WERI-Rb-1 (cell line): ENCODE data around the gene SNIP1.

Experiments used
- DNase-seq: peaks from one replicate; pipeline ENCODE4 v3.0.0-alpha.2; 2020
- H3K27ac ChIP-seq: fragments of 250-450 bp; sonication (Bioruptor Pico); 2 replicates; pipeline ENCODE4 v1.5.1; 2020; ENCODE audit warnings: mild to moderate bottlenecking, moderate library complexity
- H3K27me3 ChIP-seq: fragments of 250-450 bp; sonication (Bioruptor Pico); 2 replicates; pipeline ENCODE4 v1.5.1; 2021; ENCODE audit warnings: mild to moderate bottlenecking, low read depth, moderate library complexity; ENCODE audit not compliant: insufficient read depth, severe bottlenecking
- H3K36me3 ChIP-seq: fragments of 250-450 bp; sonication (Bioruptor Pico); 2 replicates; pipeline ENCODE4 v1.5.1; 2020; ENCODE audit warnings: mild to moderate bottlenecking, moderate library complexity
- H3K4me3 ChIP-seq: 2 replicates; pipeline ENCODE4 v1.5.1; 2011; ENCODE audit warnings: low read depth, mild to moderate bottlenecking, control low read depth, low read length
- H3K9me3 ChIP-seq: fragments of 250-450 bp; sonication (Bioruptor Pico); 2 replicates; pipeline ENCODE4 v1.5.1; 2021; ENCODE audit warnings: mild to moderate bottlenecking, moderate library complexity; ENCODE audit not compliant: severe bottlenecking
- TF ChIP-seq, protein P1 (sequence below): IDR thresholded peaks from 2 replicates; pipeline ENCODE4 v1.5.1; 2011; ENCODE audit warnings: low read depth, mild to moderate bottlenecking, control low read depth, inconsistent platforms, low read length

The SNIP1 gene

DNA sequence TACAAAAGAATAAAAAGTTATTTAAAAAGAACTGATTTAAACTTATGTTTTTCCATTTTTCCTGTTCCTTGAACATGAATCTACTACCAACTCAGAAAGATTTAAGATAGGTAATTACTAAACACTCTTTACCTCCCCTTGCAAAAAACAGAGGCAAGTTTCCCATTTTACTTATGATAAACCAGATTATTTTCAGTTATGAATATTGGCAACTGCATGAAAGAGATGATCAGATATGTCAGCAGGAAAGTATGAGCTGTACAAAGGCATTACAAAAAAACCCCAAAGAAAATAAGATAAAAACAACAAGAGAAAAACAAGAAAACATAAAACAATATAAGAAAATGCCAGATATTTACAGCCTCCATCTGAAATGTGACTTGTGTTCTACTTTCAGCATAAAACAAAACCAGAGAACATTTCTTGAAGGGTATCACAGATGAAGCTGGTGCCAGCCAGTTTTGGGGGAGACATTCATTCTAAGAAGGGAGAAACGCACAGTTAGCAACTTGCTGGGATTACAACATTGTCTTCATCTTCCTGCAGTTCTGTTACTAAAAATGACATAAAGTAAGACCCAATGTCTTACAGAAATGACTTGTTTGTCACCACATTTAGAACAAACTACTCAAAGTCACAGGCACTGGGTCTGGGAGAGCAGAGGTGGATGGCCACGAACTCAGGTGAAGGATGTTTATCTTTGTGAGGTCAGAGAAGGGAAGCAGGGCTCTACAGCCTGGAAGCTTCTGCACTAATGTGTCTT, 60.6 kb downstream of the SNIP1 start:
- TF ChIP-seq, protein P1, sequence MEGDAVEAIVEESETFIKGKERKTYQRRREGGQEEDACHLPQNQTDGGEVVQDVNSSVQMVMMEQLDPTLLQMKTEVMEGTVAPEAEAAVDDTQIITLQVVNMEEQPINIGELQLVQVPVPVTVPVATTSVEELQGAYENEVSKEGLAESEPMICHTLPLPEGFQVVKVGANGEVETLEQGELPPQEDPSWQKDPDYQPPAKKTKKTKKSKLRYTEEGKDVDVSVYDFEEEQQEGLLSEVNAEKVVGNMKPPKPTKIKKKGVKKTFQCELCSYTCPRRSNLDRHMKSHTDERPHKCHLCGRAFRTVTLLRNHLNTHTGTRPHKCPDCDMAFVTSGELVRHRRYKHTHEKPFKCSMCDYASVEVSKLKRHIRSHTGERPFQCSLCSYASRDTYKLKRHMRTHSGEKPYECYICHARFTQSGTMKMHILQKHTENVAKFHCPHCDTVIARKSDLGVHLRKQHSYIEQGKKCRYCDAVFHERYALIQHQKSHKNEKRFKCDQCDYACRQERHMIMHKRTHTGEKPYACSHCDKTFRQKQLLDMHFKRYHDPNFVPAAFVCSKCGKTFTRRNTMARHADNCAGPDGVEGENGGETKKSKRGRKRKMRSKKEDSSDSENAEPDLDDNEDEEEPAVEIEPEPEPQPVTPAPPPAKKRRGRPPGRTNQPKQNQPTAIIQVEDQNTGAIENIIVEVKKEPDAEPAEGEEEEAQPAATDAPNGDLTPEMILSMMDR, result no peak
- Histone ChIP-seq H3K4me3 (no peak overlapping the region), H3K36me3 (peaks cover 56% of the 10 kb centered on the region), H3K9me3 (no peaks in the 10 kb centered on the region), H3K27ac (no peak overlapping the region), H3K27me3 (no peaks in the 10 kb centered on the region)
- no peak for DNase-seq

DNA sequence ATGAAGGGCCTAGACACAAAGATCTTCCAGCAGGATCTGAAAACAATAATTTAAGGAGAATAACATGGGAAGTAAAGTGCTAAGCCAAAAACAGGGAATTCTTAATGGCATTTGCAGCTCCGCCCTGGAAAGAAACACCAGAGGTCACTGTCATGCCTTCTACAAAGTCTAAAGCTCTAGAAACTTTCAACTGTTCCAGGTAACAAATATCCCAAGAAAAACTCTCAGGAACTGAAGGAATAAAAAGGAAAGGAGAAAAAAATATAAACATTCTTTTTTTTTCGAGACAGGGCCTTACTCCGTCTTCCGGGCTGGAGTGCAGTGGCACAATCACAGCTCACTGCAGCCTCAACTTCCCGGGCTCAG, 66.5 kb downstream of the SNIP1 start:
- Histone ChIP-seq H3K9me3 (no peaks in the 10 kb centered on the region), H3K27me3 (no peaks in the 10 kb centered on the region), H3K36me3 (peaks cover 32% of the 10 kb centered on the region), H3K27ac (no peak overlapping the region), H3K4me3 (no peak overlapping the region)
- TF ChIP-seq, protein P1, result no peak
- no peak for DNase-seq

DNA sequence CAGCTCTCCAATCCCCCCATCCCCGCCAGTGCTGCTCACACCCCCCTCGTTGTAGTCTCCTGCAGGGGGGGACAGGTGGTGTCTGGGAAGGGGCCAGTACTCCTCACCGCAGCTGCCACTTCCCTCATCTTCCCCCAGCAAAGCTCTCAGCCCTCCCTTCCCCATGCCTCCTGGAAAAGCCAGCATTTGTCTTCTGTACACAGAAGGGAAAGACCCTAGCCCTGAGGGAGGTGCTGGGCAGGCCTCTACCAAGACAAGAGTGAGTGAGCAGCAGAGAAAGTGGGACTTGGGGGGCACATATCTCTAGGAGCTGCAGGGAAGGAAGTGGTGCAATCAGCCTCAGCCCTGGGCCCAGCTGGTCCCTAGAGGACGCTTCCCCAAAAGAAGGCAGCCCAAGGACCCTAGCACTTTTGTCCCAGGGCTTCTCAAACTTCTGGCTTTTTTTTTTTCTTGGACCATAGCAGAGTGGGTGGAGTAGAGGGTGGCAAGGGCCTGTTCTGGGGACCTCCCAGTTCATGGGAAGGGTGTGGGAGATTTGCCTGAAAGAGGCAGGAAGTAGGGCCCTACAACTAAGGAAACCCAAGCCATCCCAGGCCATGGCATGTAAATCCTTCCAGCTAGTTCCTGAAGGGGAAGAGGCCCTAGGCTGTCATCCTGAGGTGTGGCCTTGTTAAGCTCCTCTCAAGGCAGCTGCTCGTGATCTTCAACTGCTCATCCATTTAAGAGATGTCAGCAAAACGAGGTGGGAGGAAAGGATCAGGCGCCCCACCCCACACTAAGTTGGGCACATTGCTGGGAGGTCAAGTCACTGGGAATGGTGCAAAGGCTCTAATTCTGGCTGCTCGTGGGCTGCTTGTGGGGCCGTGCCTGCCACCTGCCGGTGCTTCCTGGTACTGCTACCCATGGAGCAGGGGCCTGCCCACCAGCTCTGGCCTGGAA, 67.1 kb downstream of the SNIP1 start:
- Histone ChIP-seq H3K36me3 (peaks cover 37% of the 10 kb centered on the region), H3K27ac (peak overlapping the region; percentile 61)

DNA sequence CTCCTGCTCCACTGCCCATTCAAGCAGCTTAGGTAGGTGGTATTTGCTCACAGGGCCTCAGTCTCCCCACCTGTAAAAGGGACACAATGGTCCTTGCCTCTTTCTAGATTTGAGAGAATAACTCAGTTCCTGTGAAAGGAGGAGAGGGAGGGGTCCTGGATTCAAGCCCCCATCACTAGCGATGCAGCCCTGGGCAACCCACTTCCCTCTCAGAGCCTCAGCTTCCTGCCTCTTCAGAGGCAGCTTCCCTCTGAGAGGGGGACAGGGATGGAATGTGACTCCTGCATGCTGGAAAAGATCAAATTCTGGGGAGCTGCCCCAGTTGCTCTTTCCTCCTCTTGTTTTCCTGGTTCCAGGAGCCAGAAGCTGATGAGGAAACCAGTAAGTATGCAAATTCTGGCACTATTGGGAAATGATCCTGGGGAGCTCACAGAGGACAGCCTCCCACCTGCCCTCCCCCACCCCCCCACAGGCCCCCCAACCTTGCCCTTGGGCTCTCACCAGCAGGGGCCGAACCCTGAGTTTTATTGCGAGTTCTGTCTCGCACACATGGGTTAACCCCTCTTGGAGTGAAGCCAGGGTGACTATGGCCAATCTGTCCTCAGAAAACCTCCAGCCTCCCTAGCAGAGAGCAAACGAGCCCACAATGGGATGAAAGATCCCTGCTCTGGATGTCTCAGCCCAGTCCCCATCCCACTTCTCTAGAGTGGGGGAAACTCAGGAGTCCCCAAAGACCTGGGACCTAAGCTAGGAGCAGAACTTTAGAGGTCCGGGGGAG, 68.0 kb downstream of the SNIP1 start:
- Histone ChIP-seq H3K9me3 (no peaks in the 10 kb centered on the region), H3K27me3 (no peaks in the 10 kb centered on the region), H3K36me3 (peaks cover 42% of the 10 kb centered on the region), H3K27ac (peak overlapping the region; percentile 61), H3K4me3 (no peak overlapping the region)
- no peak for DNase-seq
- TF ChIP-seq, protein P1, result no peak

More for the DNA sequence above, 67.1 kb downstream of the SNIP1 start:
- TF ChIP-seq, protein P1, result peak; percentile 93
- Histone ChIP-seq H3K4me3 (no peak overlapping the region), H3K9me3 (no peaks in the 10 kb centered on the region), H3K27me3 (no peaks in the 10 kb centered on the region)
- DNase-seq, result peak; percentile 77
